ENCODE results near the gene FCGR3B.
"Not testable (repeated sequence)": the region's sequence is repeated elsewhere in the genome, so short reads cannot be mapped to it uniquely, and the experiment has no call there.

The FCGR3B gene

GRCh38 chr1:161612322-161613141 is 18.4 kb downstream of the FCGR3B start:
- TF ChIP-seq POLR2A (IDR thresholded peaks at IDR 0.05; ENCODE audit: low read length): peak; percentile 86

GRCh38 chr1:161611866-161612321 is 19.1 kb downstream of the FCGR3B start:
- peak; percentile 78 to 81 for DNase-seq

More at GRCh38 chr1:161612322-161613141, 18.4 kb downstream of the FCGR3B start:
- DNase-seq: peak; percentile 96 to 97

GRCh38 chr1:161610198-161610597 is 20.8 kb downstream of the FCGR3B start:
- DNase-seq: peak; percentile 32 to 54

- DNase-seq: not testable (repeated sequence)
These were observed 24.2 kb downstream of the FCGR3B start for GRCh38 chr1:161606541-161607336.

- peak; percentile 40 to 61 for DNase-seq
These were observed 25.0 kb downstream of the FCGR3B start for GRCh38 chr1:161605762-161606540.

GRCh38 chr1:161605024-161605423 is 26.0 kb downstream of the FCGR3B start:
- not testable (repeated sequence) for DNase-seq

- DNase-seq: not testable (repeated sequence)
These were observed 33.9 kb downstream of the FCGR3B start for GRCh38 chr1:161597077-161597476.

GRCh38 chr1:161595583-161595982 is 35.4 kb downstream of the FCGR3B start:
- DNase-seq: not testable (repeated sequence)

- DNase-seq: not testable (repeated sequence)
These were observed 35.8 kb downstream of the FCGR3B start for GRCh38 chr1:161595173-161595572.

GRCh38 chr1:161594269-161594984 is 36.5 kb downstream of the FCGR3B start:
- not testable (repeated sequence) for DNase-seq

GRCh38 chr1:161593092-161593755 is 37.8 kb downstream of the FCGR3B start:
- not testable (repeated sequence) for DNase-seq

GRCh38 chr1:161592586-161592985 is 38.4 kb downstream of the FCGR3B start:
- DNase-seq: not testable (repeated sequence)

- DNase-seq: not testable (repeated sequence)
These were observed 41.1 kb downstream of the FCGR3B start for GRCh38 chr1:161589920-161590319.

- not testable (repeated sequence) for DNase-seq
These were observed 41.6 kb downstream of the FCGR3B start for GRCh38 chr1:161589365-161589764.

GRCh38 chr1:161588596-161588995 is 42.4 kb downstream of the FCGR3B start:
- DNase-seq: not testable (repeated sequence)

GRCh38 chr1:161582882-161583281 is 48.1 kb downstream of the FCGR3B start:
- not testable (repeated sequence) for DNase-seq

- DNase-seq: not testable (repeated sequence)
These were observed 50.0 kb downstream of the FCGR3B start for GRCh38 chr1:161580879-161581537.

GRCh38 chr1:161579856-161580507 is 51.0 kb downstream of the FCGR3B start:
- DNase-seq: not testable (repeated sequence)

GRCh38 chr1:161576676-161577075 is 54.3 kb downstream of the FCGR3B start:
- DNase-seq: not testable (repeated sequence)
